ENCODE results near the gene PLAAT3. TPM values are rescaled to one million over a fixed set of nuclear protein-coding genes. Genes with fewer than 3 reads are reported as not detected.
"Not testable (repeated sequence)": the region's sequence is repeated elsewhere in the genome, so short reads cannot be mapped to it uniquely, and the experiment has no call there.

PLAAT3 gene
- total and polyA plus RNA-seq, 2 donors from 2014 or later: 88.2 to 262 TPM

GRCh38 chr11:63586451-63587166 lies 27.6 kb downstream of the PLAAT3 start:
- DNase-seq (no peak), FAIRE-seq (no peak)
- H3K4me3 ChIP-seq (ENCODE audit: low read length in 3 of 3): no peak overlapping the region
- no peaks in the 10 kb centered on the region for H3K9me3 ChIP-seq (ENCODE audit: control insufficient read depth in 2 of 3, insufficient read depth in 1 of 3, low read length in 3 of 3)
- intact Hi-C loops (cut with DNase I): no loop called here
- H3K4me1 ChIP-seq (ENCODE audit: control insufficient read depth in 2 of 3, insufficient read depth in 2 of 3, low read depth in 1 of 3, low read length in 3 of 3): no peaks in the 10 kb centered on the region
- H3K27ac ChIP-seq (ENCODE audit: low read depth in 2 of 2, low read length in 2 of 2): no peak overlapping the region
- H3K27me3 ChIP-seq (ENCODE audit: control insufficient read depth, insufficient read depth, low read length): no peaks in the 10 kb centered on the region
- H3K36me3 ChIP-seq (ENCODE audit: control insufficient read depth in 2 of 3, insufficient read depth in 3 of 3, low read length in 3 of 3): peaks cover 0 to 15% (median 7%) of the 10 kb centered on the region in 3 donors
- H3K9ac ChIP-seq (ENCODE audit: low read length in 3 of 3): no peak overlapping the region
- no peak for TF ChIP-seq CTCF (IDR thresholded peaks at IDR 0.05; ENCODE audit: borderline replicate concordance, extremely low read depth, insufficient read depth)

- no peak overlapping the region for H3K4me3 ChIP-seq (ENCODE audit: low read length in 3 of 3)
- DNase-seq (no peak), FAIRE-seq (no peak)
- H3K9me3 ChIP-seq (ENCODE audit: control insufficient read depth in 2 of 3, insufficient read depth in 1 of 3, low read length in 3 of 3): peaks cover 0 to 4% (median 3%) of the 10 kb centered on the region in 3 donors
- intact Hi-C loops (cut with DNase I): no loop called here
- H3K9ac ChIP-seq (ENCODE audit: low read length in 3 of 3): no peak overlapping the region
- H3K27me3 ChIP-seq (ENCODE audit: control insufficient read depth, insufficient read depth, low read length): no peaks in the 10 kb centered on the region
- peaks cover 0 to 9% (median 7%) of the 10 kb centered on the region in 3 donors for H3K36me3 ChIP-seq (ENCODE audit: control insufficient read depth in 2 of 3, insufficient read depth in 3 of 3, low read length in 3 of 3)
- TF ChIP-seq CTCF (IDR thresholded peaks at IDR 0.05; ENCODE audit: borderline replicate concordance, extremely low read depth, insufficient read depth): no peak
- no peaks in the 10 kb centered on the region for H3K4me1 ChIP-seq (ENCODE audit: control insufficient read depth in 2 of 3, insufficient read depth in 2 of 3, low read depth in 1 of 3, low read length in 3 of 3)
- H3K27ac ChIP-seq (ENCODE audit: low read depth in 2 of 2, low read length in 2 of 2): no peak overlapping the region
Observed at GRCh38 chr11:63583357-63583677, 30.9 kb downstream of the PLAAT3 start.

- FAIRE-seq; H3K4me3 ChIP-seq (ENCODE audit: low read length in 3 of 3); intact Hi-C loops (cut with DNase I); H3K9me3 ChIP-seq (ENCODE audit: control insufficient read depth in 2 of 3, insufficient read depth in 1 of 3, low read length in 3 of 3); H3K36me3 ChIP-seq (ENCODE audit: control insufficient read depth in 2 of 3, insufficient read depth in 3 of 3, low read length in 3 of 3); H3K27me3 ChIP-seq (ENCODE audit: control insufficient read depth, insufficient read depth, low read length); H3K4me1 ChIP-seq (ENCODE audit: control insufficient read depth in 2 of 3, insufficient read depth in 2 of 3, low read depth in 1 of 3, low read length in 3 of 3); H3K9ac ChIP-seq (ENCODE audit: low read length in 3 of 3); DNase-seq; H3K27ac ChIP-seq (ENCODE audit: low read depth in 2 of 2, low read length in 2 of 2): not testable (repeated sequence)
Observed at GRCh38 chr11:63581224-63581623, 33.0 kb downstream of the PLAAT3 start.

GRCh38 chr11:63578882-63579281 lies 35.4 kb downstream of the PLAAT3 start:
- DNase-seq; H3K27me3 ChIP-seq (ENCODE audit: control insufficient read depth, insufficient read depth, low read length); H3K36me3 ChIP-seq (ENCODE audit: control insufficient read depth in 2 of 3, insufficient read depth in 3 of 3, low read length in 3 of 3); H3K9ac ChIP-seq (ENCODE audit: low read length in 3 of 3); H3K9me3 ChIP-seq (ENCODE audit: control insufficient read depth in 2 of 3, insufficient read depth in 1 of 3, low read length in 3 of 3); FAIRE-seq; intact Hi-C loops (cut with DNase I); H3K27ac ChIP-seq (ENCODE audit: low read depth in 2 of 2, low read length in 2 of 2); H3K4me3 ChIP-seq (ENCODE audit: low read length in 3 of 3): not testable (repeated sequence)
- peaks cover 3 to 12% (median 11%) of the 10 kb centered on the region in 3 donors for H3K4me1 ChIP-seq (ENCODE audit: control insufficient read depth in 2 of 3, insufficient read depth in 2 of 3, low read depth in 1 of 3, low read length in 3 of 3)
